H9 (cell line): ENCODE results near the gene COQ8A. TPM values are rescaled to one million over a fixed set of nuclear protein-coding genes. Genes with fewer than 3 reads are reported as not detected.

Experiments
- DNase-seq: peaks from one replicate; pipeline ENCODE4 v3.0.0-alpha.2; 2017
- H2AFZ ChIP-seq: one replicate; pipeline ENCODE4 v1.6.1; 2013; ENCODE audit warnings: mild to moderate bottlenecking, low read length, control low read depth, moderate library complexity
- H2AK5ac ChIP-seq: 2 replicates; pipeline ENCODE4 v1.6.1; 2013; ENCODE audit warnings: low read length, control low read depth, mixed read lengths; ENCODE audit not compliant: insufficient read length
- H2BK120ac ChIP-seq: one replicate; pipeline ENCODE4 v1.6.1; 2013; ENCODE audit warnings: low read depth, mild to moderate bottlenecking, low read length, control low read depth, inconsistent platforms; ENCODE audit not compliant: poor library complexity, severe bottlenecking
- H2BK12ac ChIP-seq: 2 replicates; pipeline ENCODE4 v1.6.1; 2013; ENCODE audit warnings: low read length, control low read depth, mixed read lengths, low read depth; ENCODE audit not compliant: insufficient read length
- H2BK15ac ChIP-seq: 2 replicates; pipeline ENCODE4 v1.6.1; 2013; ENCODE audit warnings: low read depth, low read length, control low read depth
- H2BK20ac ChIP-seq: one replicate; pipeline ENCODE4 v1.6.1; 2013; ENCODE audit warnings: low read depth, mild to moderate bottlenecking, low read length, control low read depth, inconsistent platforms; ENCODE audit not compliant: poor library complexity, severe bottlenecking
- H2BK5ac ChIP-seq: 2 replicates; pipeline ENCODE4 v1.6.1; 2013; ENCODE audit warnings: low read length, control low read depth, mixed read lengths; ENCODE audit not compliant: insufficient read length
- H3K14ac ChIP-seq: 2 replicates; pipeline ENCODE4 v1.6.1; 2013; ENCODE audit warnings: low read length, control low read depth; ENCODE audit not compliant: insufficient read depth
- H3K18ac ChIP-seq: 2 replicates; pipeline ENCODE4 v1.6.1; 2013; ENCODE audit warnings: low read depth, mild to moderate bottlenecking, mixed read lengths, low read length, control low read depth; ENCODE audit not compliant: insufficient read length
- H3K23ac ChIP-seq: 2 replicates; pipeline ENCODE4 v1.6.1; 2013; ENCODE audit warnings: low read length, control low read depth, mixed read lengths, low read depth; ENCODE audit not compliant: insufficient read length
- H3K23me2 ChIP-seq: 2 replicates; pipeline ENCODE4 v1.6.1; 2013; ENCODE audit warnings: low read depth, mild to moderate bottlenecking, mixed read lengths, low read length, control low read depth; ENCODE audit not compliant: insufficient read length, poor library complexity, severe bottlenecking
- H3K27ac ChIP-seq: 2 replicates; pipeline ENCODE4 v1.5.1; 2013; ENCODE audit warnings: low read length, control low read depth, mixed read lengths, low read depth; ENCODE audit not compliant: insufficient read length
- H3K27me3 ChIP-seq: 2 replicates; pipeline ENCODE4 v1.6.1; 2013; ENCODE audit warnings: low read length, control low read depth, inconsistent platforms; ENCODE audit not compliant: insufficient read depth
- H3K4ac ChIP-seq: 2 replicates; pipeline ENCODE4 v1.6.1; 2013; ENCODE audit warnings: low read depth, mild to moderate bottlenecking, control low read depth, inconsistent platforms, low read length, moderate library complexity
- H3K4me1 ChIP-seq: 2 replicates; pipeline ENCODE4 v1.6.1; 2013; ENCODE audit warnings: low read length, control low read depth, inconsistent platforms; ENCODE audit not compliant: insufficient read depth
- H3K4me2 ChIP-seq: 2 replicates; pipeline ENCODE4 v1.6.1; 2013; ENCODE audit warnings: low read length, control low read depth, mixed read lengths; ENCODE audit not compliant: insufficient read length, insufficient read depth
- H3K56ac ChIP-seq: 2 replicates; pipeline ENCODE4 v1.6.1; 2013; ENCODE audit warnings: low read depth, mild to moderate bottlenecking, mixed read lengths, low read length, control low read depth; ENCODE audit not compliant: insufficient read length
- H3K79me1 ChIP-seq: 2 replicates; pipeline ENCODE4 v1.6.1; 2013; ENCODE audit warnings: low read depth, mild to moderate bottlenecking, moderate library complexity, low read length, control low read depth, inconsistent platforms; ENCODE audit not compliant: insufficient read depth, poor library complexity, severe bottlenecking
- H3K79me2 ChIP-seq: 2 replicates; pipeline ENCODE4 v1.6.1; 2013; ENCODE audit warnings: low read length, control low read depth, inconsistent platforms; ENCODE audit not compliant: insufficient read depth
- H3K9ac ChIP-seq: 2 replicates; pipeline ENCODE4 v1.6.1; 2013; ENCODE audit warnings: low read length, control low read depth, mixed read lengths; ENCODE audit not compliant: insufficient read length; ENCODE audit errors: extremely low read depth
- H3K9me3 ChIP-seq: one replicate; pipeline ENCODE4 v1.6.1; 2013; ENCODE audit warnings: low read depth, low read length, inconsistent platforms; ENCODE audit not compliant: control insufficient read depth
- H3T11ph ChIP-seq: one replicate; pipeline ENCODE4 v1.6.1; 2013; ENCODE audit warnings: mild to moderate bottlenecking, low read length, control low read depth, inconsistent platforms
- H4K20me1 ChIP-seq: one replicate; pipeline ENCODE4 v1.6.1; 2013; ENCODE audit not compliant: control insufficient read depth, insufficient read length, insufficient read depth
- H4K5ac ChIP-seq: 2 replicates; pipeline ENCODE4 v1.6.1; 2013; ENCODE audit warnings: low read depth, mild to moderate bottlenecking, mixed read lengths, low read length, control low read depth; ENCODE audit not compliant: insufficient read length
- H4K8ac ChIP-seq: replicated peaks from 2 replicates; pipeline ENCODE4 v1.6.1; 2013; ENCODE audit warnings: low read length, control low read depth, mixed read lengths, low read depth; ENCODE audit not compliant: insufficient read length
- H4K91ac ChIP-seq: 2 replicates; pipeline ENCODE4 v1.6.1; 2013; ENCODE audit warnings: low read depth, mild to moderate bottlenecking, moderate library complexity, mixed read lengths, low read length, control low read depth; ENCODE audit not compliant: insufficient read length
- H3K27ac Mint-ChIP-seq, 3 experiments: 2 replicates in 2 of 3; 3 replicates in 1 of 3; pipeline ENCODE4 v1.8.0; 2020 to 2021; ENCODE audit warnings: mixed read lengths in 3 of 3, mild to moderate bottlenecking in 1 of 3, moderate library complexity in 1 of 3
- H3K27me3 Mint-ChIP-seq: 2 replicates; pipeline ENCODE4 v1.8.0; 2021; ENCODE audit warnings: low read depth, mild to moderate bottlenecking, moderate library complexity, mixed read lengths
- H3K36me3 Mint-ChIP-seq, 3 experiments: 2 replicates in 2 of 3; 3 replicates in 1 of 3; pipeline ENCODE4 v1.8.0; 2020 to 2021; ENCODE audit warnings: low read depth in 3 of 3, mixed read lengths in 3 of 3; ENCODE audit not compliant: insufficient read depth in 1 of 3
- H3K4me1 Mint-ChIP-seq, 2 experiments: 2 replicates each; pipeline ENCODE4 v1.8.0; 2020; ENCODE audit warnings: mixed read lengths in 2 of 2
- H3K4me3 Mint-ChIP-seq, 2 experiments: 2 replicates in 1 of 2; 3 replicates in 1 of 2; pipeline ENCODE4 v1.8.0; 2020 to 2021; ENCODE audit warnings: mild to moderate bottlenecking in 2 of 2, mixed read lengths in 2 of 2, moderate library complexity in 1 of 2
- H3K9me3 Mint-ChIP-seq, 2 experiments: 2 replicates in 1 of 2; 3 replicates in 1 of 2; pipeline ENCODE4 v1.8.0; 2020; ENCODE audit warnings: mild to moderate bottlenecking in 2 of 2, mixed read lengths in 2 of 2, moderate library complexity in 1 of 2
- CTCF ChIP-seq: fragments of 200-600 bp; sonication (generic); conservative IDR thresholded peaks from 3 replicates; pipeline ENCODE4 v1.8.0; 2021; ENCODE audit warnings: antibody characterized with exemption, mild to moderate bottlenecking
- WGBS: extraction: QIAGEN DNeasy Blood & Tissue Kit; methylation state at CpG from one replicate; pipeline ENCODE4 v1.1.7; 2013; ENCODE audit warnings: missing lambda C conversion rate, low lambda C conversion rate, mixed read lengths; ENCODE audit not compliant: insufficient read length; ENCODE audit errors: extremely low coverage; 5-methylcytosine and 5-hydroxymethylcytosine counted together
- total RNA-seq: library from RNA; stranded (reverse); gene quantifications from 2 replicates; pipeline ENCODE4 v1.2.1, GENCODE V29; 2021

Gene COQ8A
- total RNA-seq, 1 experiment from 2014 or later, result 26.0 TPM

- TF ChIP-seq CTCF, result no peak
- Histone ChIP-seq H3K18ac (no peak overlapping the region), H4K5ac (no peak overlapping the region), H3K79me2 (no peaks in the 10 kb centered on the region; the same call in 1 of the 2 replicates), H2BK15ac (no peak overlapping the region), H3K4ac (no peak overlapping the region), H2AK5ac (no peak overlapping the region), H3T11ph (no peak overlapping the region), H4K20me1 (no peaks in the 10 kb centered on the region), H3K14ac (no peak overlapping the region), H2BK120ac (no peak overlapping the region), H3K56ac (no peak overlapping the region), H3K27me3 (no peaks in the 10 kb centered on the region), H2AFZ (no peak overlapping the region), H3K9ac (no peak overlapping the region), H3K4me1 (no peaks in the 10 kb centered on the region; the same call in 1 of the 2 replicates), H4K91ac (no peak overlapping the region), H3K9me3 (no peaks in the 10 kb centered on the region), H2BK12ac (no peak overlapping the region), H3K23ac (no peak overlapping the region), H3K4me2 (no peak overlapping the region), H2BK20ac (no peak overlapping the region), H3K79me1 (no peaks in the 10 kb centered on the region), H3K23me2 (no peaks in the 10 kb centered on the region), H2BK5ac (no peak overlapping the region), H4K8ac (no peak overlapping the region), H3K27ac (no peak overlapping the region)
- Mint-ChIP-seq H3K27me3 (peaks cover 2% of the 10 kb centered on the region; the same call in 1 of the 2 replicates), H3K4me3 (no peak overlapping the region), H3K27ac (no peak overlapping the region), H3K36me3 (peaks cover 13 to 40% (median 16%) of the 10 kb centered on the region in 3 experiments), H3K4me1 (peaks cover 6% of the 10 kb centered on the region in 2 experiments), H3K9me3 (peaks cover 22 to 33% of the 10 kb centered on the region in 2 experiments)
- no CpG with 5 or more reads among the region's 6 CpGs for WGBS
- no peak for DNase-seq
These were observed 17.0 kb downstream of the COQ8A start for GRCh38 chr1:226956942-226957713.
